Measurements from ENCODE around the gene SLC12A9.

DNA sequence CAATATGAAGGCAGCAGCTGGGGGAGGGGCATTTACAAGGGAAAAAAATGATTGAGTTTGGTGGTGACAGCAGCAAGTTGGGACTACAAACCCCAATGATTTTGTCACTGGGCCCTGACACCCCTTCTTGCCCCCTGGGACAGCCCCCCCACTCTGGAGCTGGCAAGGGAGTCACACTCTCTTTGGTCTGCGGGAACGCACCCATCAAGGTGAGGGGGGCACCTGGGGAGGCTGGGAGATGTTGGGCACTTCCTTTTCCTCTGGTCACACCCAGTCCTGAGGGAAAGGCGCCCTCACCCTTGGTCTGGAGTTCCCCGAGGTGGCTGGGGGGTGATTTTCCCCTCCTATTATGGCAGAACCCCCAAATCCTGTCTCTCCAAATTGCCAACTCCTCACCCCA is 49.6 kb upstream of the SLC12A9 start:
- no peak for TF ChIP-seq POLR2AphosphoS5 (IDR thresholded peaks at IDR 0.05)
- TF ChIP-seq, protein P1, sequence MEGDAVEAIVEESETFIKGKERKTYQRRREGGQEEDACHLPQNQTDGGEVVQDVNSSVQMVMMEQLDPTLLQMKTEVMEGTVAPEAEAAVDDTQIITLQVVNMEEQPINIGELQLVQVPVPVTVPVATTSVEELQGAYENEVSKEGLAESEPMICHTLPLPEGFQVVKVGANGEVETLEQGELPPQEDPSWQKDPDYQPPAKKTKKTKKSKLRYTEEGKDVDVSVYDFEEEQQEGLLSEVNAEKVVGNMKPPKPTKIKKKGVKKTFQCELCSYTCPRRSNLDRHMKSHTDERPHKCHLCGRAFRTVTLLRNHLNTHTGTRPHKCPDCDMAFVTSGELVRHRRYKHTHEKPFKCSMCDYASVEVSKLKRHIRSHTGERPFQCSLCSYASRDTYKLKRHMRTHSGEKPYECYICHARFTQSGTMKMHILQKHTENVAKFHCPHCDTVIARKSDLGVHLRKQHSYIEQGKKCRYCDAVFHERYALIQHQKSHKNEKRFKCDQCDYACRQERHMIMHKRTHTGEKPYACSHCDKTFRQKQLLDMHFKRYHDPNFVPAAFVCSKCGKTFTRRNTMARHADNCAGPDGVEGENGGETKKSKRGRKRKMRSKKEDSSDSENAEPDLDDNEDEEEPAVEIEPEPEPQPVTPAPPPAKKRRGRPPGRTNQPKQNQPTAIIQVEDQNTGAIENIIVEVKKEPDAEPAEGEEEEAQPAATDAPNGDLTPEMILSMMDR (IDR thresholded peaks at IDR 0.05): no peak
